ENCODE results near the gene SPAG16. TPM values are rescaled to one million over a fixed set of nuclear protein-coding genes. Genes with fewer than 3 reads are reported as not detected.

Gene SPAG16
- total RNA-seq, 1 experiment from 2014 or later, result 17.2 TPM

DNA sequence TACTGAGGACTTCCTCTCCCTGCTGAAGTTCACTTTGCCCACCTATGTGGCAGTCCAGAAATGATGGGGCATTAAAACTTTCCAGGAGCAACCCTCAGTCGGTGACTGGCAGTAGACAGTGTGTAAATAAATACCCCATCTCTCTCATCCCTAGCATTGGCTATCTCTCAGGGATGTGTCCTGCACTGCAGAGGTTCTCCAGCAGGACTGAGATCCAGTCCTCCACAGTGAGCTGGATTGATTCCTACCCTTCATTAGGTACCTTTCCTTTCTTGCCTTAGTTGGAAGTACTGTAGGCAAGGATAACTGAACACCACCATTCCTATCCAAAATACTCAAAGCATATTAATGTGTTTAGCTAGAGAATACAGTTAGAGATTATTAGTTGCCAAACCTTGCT, 441.8 kb downstream of the SPAG16 start:
- intact Hi-C loops (cut with micrococcal nuclease), result no loop called here
- no peak overlapping the region for H3K4me3 ChIP-seq (ENCODE audit: low read length)
- H3K4me1 ChIP-seq (ENCODE audit: insufficient read depth, low read length), result peaks cover 13% of the 10 kb centered on the region
- H3K9me3 ChIP-seq (ENCODE audit: low read length), result no peaks in the 10 kb centered on the region
- no peaks in the 10 kb centered on the region for H3F3A ChIP-seq (ENCODE audit: low read length, unreplicated experiment)
- no peaks in the 10 kb centered on the region for H3K79me2 ChIP-seq (ENCODE audit: low read length)
- H4K20me1 ChIP-seq (ENCODE audit: low read length), result no peaks in the 10 kb centered on the region
- ATAC-seq, result no peak
- no peaks in the 10 kb centered on the region for H3K9me2 ChIP-seq (replicated peaks; ENCODE audit: low read length)
- no peaks in the 10 kb centered on the region for H3K27me3 ChIP-seq (ENCODE audit: low read length)
- H3K27ac ChIP-seq (ENCODE audit: low read length), result no peak overlapping the region
- POLR2A ChIA-PET (ENCODE audit: unreplicated experiment), result no interaction called here
- H3K36me3 ChIP-seq (ENCODE audit: low read depth, low read length), result no peaks in the 10 kb centered on the region
- H2AFZ ChIP-seq (ENCODE audit: low read length), result no peak overlapping the region
- no TSS peak for BruUV-seq (replicated peaks)
- DNase-seq, result no peak
- CTCF ChIA-PET, result no interaction called here
- H3K9ac ChIP-seq (ENCODE audit: low read length), result no peak overlapping the region
- TF ChIP-seq, protein P1, sequence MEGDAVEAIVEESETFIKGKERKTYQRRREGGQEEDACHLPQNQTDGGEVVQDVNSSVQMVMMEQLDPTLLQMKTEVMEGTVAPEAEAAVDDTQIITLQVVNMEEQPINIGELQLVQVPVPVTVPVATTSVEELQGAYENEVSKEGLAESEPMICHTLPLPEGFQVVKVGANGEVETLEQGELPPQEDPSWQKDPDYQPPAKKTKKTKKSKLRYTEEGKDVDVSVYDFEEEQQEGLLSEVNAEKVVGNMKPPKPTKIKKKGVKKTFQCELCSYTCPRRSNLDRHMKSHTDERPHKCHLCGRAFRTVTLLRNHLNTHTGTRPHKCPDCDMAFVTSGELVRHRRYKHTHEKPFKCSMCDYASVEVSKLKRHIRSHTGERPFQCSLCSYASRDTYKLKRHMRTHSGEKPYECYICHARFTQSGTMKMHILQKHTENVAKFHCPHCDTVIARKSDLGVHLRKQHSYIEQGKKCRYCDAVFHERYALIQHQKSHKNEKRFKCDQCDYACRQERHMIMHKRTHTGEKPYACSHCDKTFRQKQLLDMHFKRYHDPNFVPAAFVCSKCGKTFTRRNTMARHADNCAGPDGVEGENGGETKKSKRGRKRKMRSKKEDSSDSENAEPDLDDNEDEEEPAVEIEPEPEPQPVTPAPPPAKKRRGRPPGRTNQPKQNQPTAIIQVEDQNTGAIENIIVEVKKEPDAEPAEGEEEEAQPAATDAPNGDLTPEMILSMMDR (conservative IDR thresholded peaks at IDR 0.05; ENCODE audit: low read depth, low read length), result no peak
- TF ChIP-seq EZH2 (IDR thresholded peaks at IDR 0.05; ENCODE audit: low read length, unreplicated experiment) (no peak), EZH2phosphoT487 (IDR thresholded peaks at IDR 0.05; ENCODE audit: borderline replicate concordance, low read length) (no peak)
- no peak overlapping the region for H3K4me2 ChIP-seq (ENCODE audit: low read length)

DNA sequence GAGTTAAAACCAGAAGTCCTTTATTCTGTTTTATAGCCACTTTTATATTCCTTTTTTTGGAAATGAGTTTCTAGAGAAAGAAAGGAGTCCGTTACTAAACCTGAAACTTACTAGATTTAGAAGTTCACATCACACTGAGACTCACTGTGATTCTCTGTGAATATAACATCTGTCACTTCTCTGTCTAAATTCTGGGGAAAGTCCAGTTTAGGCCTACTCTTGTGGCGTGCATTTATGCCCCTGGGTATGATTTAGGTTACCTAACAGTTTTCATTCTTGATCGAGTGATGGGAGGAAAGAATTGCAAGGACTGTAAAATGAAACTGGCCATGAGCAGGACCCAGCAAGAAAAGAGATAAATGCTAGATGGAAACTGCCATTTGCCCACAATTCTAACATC, 449.6 kb downstream of the SPAG16 start:
- Histone ChIP-seq H3F3A (ENCODE audit: low read length, unreplicated experiment) (no peaks in the 10 kb centered on the region), H4K20me1 (ENCODE audit: low read length) (no peaks in the 10 kb centered on the region), H3K79me2 (ENCODE audit: low read length) (no peaks in the 10 kb centered on the region), H3K4me3 (ENCODE audit: low read length) (no peak overlapping the region), H3K4me2 (ENCODE audit: low read length) (no peak overlapping the region), H3K9me3 (ENCODE audit: low read length) (no peaks in the 10 kb centered on the region), H3K27me3 (ENCODE audit: low read length) (no peaks in the 10 kb centered on the region), H3K9me2 (replicated peaks; ENCODE audit: low read length) (no peaks in the 10 kb centered on the region), H3K36me3 (ENCODE audit: low read depth, low read length) (no peaks in the 10 kb centered on the region), H3K9ac (ENCODE audit: low read length) (no peak overlapping the region), H2AFZ (ENCODE audit: low read length) (no peak overlapping the region), H3K27ac (ENCODE audit: low read length) (no peak overlapping the region), H3K4me1 (ENCODE audit: insufficient read depth, low read length) (no peaks in the 10 kb centered on the region)
- BruUV-seq (replicated peaks), result no TSS peak
- intact Hi-C loops (cut with micrococcal nuclease), result no loop called here
- TF ChIP-seq, protein P1 (conservative IDR thresholded peaks at IDR 0.05; ENCODE audit: low read depth, low read length), result no peak
- no peak for TF ChIP-seq EZH2 (IDR thresholded peaks at IDR 0.05; ENCODE audit: low read length, unreplicated experiment)
- TF ChIP-seq EZH2phosphoT487 (IDR thresholded peaks at IDR 0.05; ENCODE audit: borderline replicate concordance, low read length), result no peak
- DNase-seq (no peak), ATAC-seq (no peak)
- CTCF ChIA-PET, result no interaction called here
- POLR2A ChIA-PET (ENCODE audit: unreplicated experiment), result no interaction called here

DNA sequence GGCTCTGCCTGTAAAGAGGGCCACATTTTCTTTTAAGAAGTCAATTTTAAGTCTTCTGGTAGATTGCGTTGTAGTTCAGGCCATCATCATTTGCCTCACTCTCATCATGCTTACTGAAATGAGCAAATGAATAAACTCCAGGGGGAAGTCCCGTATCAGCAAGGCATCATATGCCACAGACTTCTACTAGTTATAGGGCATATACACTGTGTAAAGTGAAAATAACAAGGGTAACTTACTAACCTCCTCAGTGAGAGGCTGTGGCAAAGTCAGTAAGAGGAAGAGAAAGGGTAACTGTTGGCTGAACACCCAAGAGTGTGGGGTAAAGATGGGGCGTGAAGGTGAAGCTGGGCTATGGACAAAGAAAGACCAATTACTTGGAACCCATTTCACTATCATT, 456.2 kb downstream of the SPAG16 start:
- Histone ChIP-seq H2AFZ (ENCODE audit: low read length) (no peak overlapping the region), H4K20me1 (ENCODE audit: low read length) (no peaks in the 10 kb centered on the region)

More for the DNA sequence above, 456.2 kb downstream of the SPAG16 start:
- H3K4me1 ChIP-seq (ENCODE audit: insufficient read depth, low read length), result peaks cover 4% of the 10 kb centered on the region; the same call in 1 of the 2 replicates
- TF ChIP-seq, protein P1 (conservative IDR thresholded peaks at IDR 0.05; ENCODE audit: low read depth, low read length), result no peak
- TF ChIP-seq EZH2phosphoT487 (IDR thresholded peaks at IDR 0.05; ENCODE audit: borderline replicate concordance, low read length) (no peak), EZH2 (IDR thresholded peaks at IDR 0.05; ENCODE audit: low read length, unreplicated experiment) (no peak)
- H3K4me2 ChIP-seq (ENCODE audit: low read length), result no peak overlapping the region
- H3K79me2 ChIP-seq (ENCODE audit: low read length), result no peaks in the 10 kb centered on the region
- H3K27me3 ChIP-seq (ENCODE audit: low read length), result no peaks in the 10 kb centered on the region
- ChIA-PET CTCF (no interaction called here), POLR2A (ENCODE audit: unreplicated experiment) (no interaction called here)
- BruUV-seq (replicated peaks), result no TSS peak
- H3K27ac ChIP-seq (ENCODE audit: low read length), result no peak overlapping the region
- intact Hi-C loops (cut with micrococcal nuclease), result no loop called here
- no peak overlapping the region for H3K9ac ChIP-seq (ENCODE audit: low read length)
- no peaks in the 10 kb centered on the region for H3K36me3 ChIP-seq (ENCODE audit: low read depth, low read length)
- no peak for ATAC-seq
- DNase-seq, result no peak
- no peak overlapping the region for H3K4me3 ChIP-seq (ENCODE audit: low read length)
- no peaks in the 10 kb centered on the region for H3K9me2 ChIP-seq (replicated peaks; ENCODE audit: low read length)
- H3F3A ChIP-seq (ENCODE audit: low read length, unreplicated experiment), result no peaks in the 10 kb centered on the region
- H3K9me3 ChIP-seq (ENCODE audit: low read length), result no peaks in the 10 kb centered on the region
